Ovary (tissue), 3 donors: ENCODE data around the gene TUSC2.

Experiments
- CTCF ChIP-seq, 3 donors: fragments of 450-650 bp in 2 of 3; fragments of 200-600 bp in 1 of 3; IDR thresholded peaks; one replicate each; pipeline versions ENCODE4 v1.5.1 to v1.8.0; 2016 to 2022; ENCODE audit warnings: antibody characterized with exemption in 3 of 3, mild to moderate bottlenecking in 1 of 3
- POLR2A ChIP-seq: fragments of 450-650 bp; IDR thresholded peaks from one replicate; pipeline ENCODE4 v1.6.1; 2017; ENCODE audit warnings: antibody characterized with exemption, mild to moderate bottlenecking, moderate library complexity
- donor health status: DM: no; HTN: no; CAD: no.

GRCh38 chr3:50372349-50372748 lies 44.3 kb upstream of the TUSC2 start:
- TF ChIP-seq CTCF (IDR thresholded peaks at IDR 0.05): no peak
- no peak for TF ChIP-seq POLR2A
